Suprapubic skin (tissue), 4 donors: ENCODE measurements around the gene DNLZ. TPM values are rescaled to one million over a fixed set of nuclear protein-coding genes. Genes with fewer than 3 reads are reported as not detected.

Experiments
- DNase-seq, 2 donors: peaks; one replicate each; pipeline ENCODE4 v3.0.0-alpha.2; 2019; ENCODE audit warnings: low spot score in 2 of 2
- H3K27ac ChIP-seq: fragments of 200-600 bp; sonication (generic); one replicate; pipeline ENCODE4 v1.5.1; 2019
- H3K27me3 ChIP-seq: fragments of 200-600 bp; sonication (generic); one replicate; pipeline ENCODE4 v1.5.1; 2019
- H3K36me3 ChIP-seq: fragments of 200-600 bp; sonication (generic); one replicate; pipeline ENCODE4 v1.5.1; 2019
- H3K4me1 ChIP-seq: fragments of 200-600 bp; sonication (generic); one replicate; pipeline ENCODE4 v1.5.1; 2019
- H3K4me3 ChIP-seq: fragments of 200-600 bp; sonication (generic); one replicate; pipeline ENCODE4 v1.5.1; 2019; ENCODE audit warnings: mild to moderate bottlenecking
- H3K9me3 ChIP-seq: fragments of 200-600 bp; sonication (generic); one replicate; pipeline ENCODE4 v1.5.1; 2019
- EP300 ChIP-seq: sonication (generic); formaldehyde crosslinking; IDR thresholded peaks from one replicate; pipeline ENCODE4 v1.6.1; 2017; ENCODE audit warnings: antibody characterized with exemption
- POLR2A ChIP-seq, 2 donors: fragments of 450-650 bp; IDR thresholded peaks; one replicate each; pipeline ENCODE4 v1.6.1; 2017; ENCODE audit warnings: antibody characterized with exemption in 2 of 2, mild to moderate bottlenecking in 2 of 2, moderate library complexity in 2 of 2
- POLR2AphosphoS5 ChIP-seq, 3 donors: sonication (generic); formaldehyde crosslinking; IDR thresholded peaks; one replicate each; pipeline ENCODE4 v1.6.1; 2017; ENCODE audit warnings: antibody characterized with exemption in 3 of 3
- WGBS: methylation state at CpG from one replicate; pipeline ENCODE4 v1.1.5; 2018; 5-methylcytosine and 5-hydroxymethylcytosine counted together
- total RNA-seq, 4 donors: library from RNA; depleted of rRNA; stranded (reverse); fragments of >200 nt; gene quantifications; one replicate each; pipeline ENCODE4 v1.1.0, GENCODE V29; 2016
- TF ChIP-seq, protein P1 (sequence below), 2 donors: fragments of 200-600 bp in 1 of 2; fragments of 450-650 bp in 1 of 2; sonication (generic) in 1 of 2; IDR thresholded peaks; one replicate each; pipeline ENCODE4 v1.5.1; 2016 to 2019; ENCODE audit warnings: antibody characterized with exemption in 2 of 2, mild to moderate bottlenecking in 1 of 2, moderate library complexity in 1 of 2

DNLZ gene
- total RNA-seq, 4 donors from 2014 or later = 11.3 to 46.4 (median 37.9) TPM

DNA sequence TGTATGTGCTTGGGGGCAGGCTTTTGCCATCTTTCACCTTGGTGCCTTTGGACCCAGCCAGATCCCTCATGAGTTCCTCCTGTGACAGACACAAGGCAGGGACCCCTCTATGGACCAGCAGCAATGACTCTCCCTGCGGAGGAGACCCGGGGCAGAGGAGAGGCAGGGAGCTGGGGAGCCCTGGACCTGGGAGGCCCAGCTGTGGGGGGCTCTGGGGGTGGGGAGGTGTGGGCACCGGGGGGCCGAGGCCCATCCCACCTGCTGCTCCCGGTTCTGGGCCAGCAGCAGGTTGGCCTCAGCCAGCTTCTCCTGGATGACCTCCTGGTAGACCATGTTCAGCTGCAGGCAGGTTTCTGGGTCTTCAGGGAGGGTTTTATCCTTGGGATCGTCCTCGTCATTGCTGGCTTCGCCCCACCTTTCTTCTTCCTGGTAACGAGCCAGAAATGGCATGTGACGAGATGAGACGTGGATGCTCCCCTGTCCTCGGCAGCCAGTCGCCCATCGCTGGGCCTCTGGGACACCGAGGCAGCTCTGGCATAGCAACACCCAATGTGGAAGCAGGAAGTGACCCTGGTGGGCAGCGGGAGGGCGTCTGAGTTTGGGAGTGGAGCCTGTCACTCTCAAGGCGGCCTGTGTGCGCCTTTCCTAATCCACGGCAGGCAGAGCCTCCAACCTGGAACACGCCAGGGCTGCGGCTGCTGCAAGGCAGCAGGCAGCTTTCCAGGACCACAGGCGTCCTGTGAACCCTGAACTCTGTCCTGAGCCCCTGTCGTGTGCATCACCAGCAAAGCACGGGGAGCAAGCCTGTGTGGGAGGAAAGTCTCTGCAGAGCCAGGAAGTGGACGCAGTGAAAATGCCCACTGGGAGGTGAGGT lies 32.0 kb upstream of the DNLZ start:
- Histone ChIP-seq H3K27ac (no peak overlapping the region), H3K9me3 (no peaks in the 10 kb centered on the region), H3K4me1 (peaks cover 18% of the 10 kb centered on the region), H3K4me3 (no peak overlapping the region), H3K36me3 (peaks cover 71% of the 10 kb centered on the region), H3K27me3 (no peaks in the 10 kb centered on the region)
- DNase-seq = peak in 1 of 2 donors; percentile 49
- WGBS = 82% methylated on average over 12 of the region's 26 CpGs
- TF ChIP-seq POLR2A (IDR thresholded peaks at IDR 0.05) = no peak

DNA sequence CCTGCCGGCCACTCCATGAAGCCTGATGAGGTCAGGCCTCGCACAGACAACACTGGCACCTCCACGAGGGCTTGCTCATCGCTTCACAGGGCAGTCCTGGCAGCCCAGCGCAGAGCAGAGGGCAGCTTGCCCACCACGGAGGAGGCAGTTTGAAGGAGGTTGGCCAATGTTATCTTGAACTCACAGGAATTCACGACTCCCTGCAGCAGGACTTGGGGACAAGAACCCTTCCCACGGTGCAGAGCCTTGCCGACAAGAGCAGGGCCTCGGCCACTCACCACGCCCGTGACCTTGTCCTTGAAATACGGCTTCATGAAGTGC lies 31.4 kb upstream of the DNLZ start:
- Histone ChIP-seq H3K27me3 (no peaks in the 10 kb centered on the region), H3K27ac (no peak overlapping the region), H3K36me3 (peaks cover 75% of the 10 kb centered on the region), H3K9me3 (no peaks in the 10 kb centered on the region), H3K4me1 (peaks cover 13% of the 10 kb centered on the region), H3K4me3 (no peak overlapping the region)
- 90% methylated on average over 4 of the region's 13 CpGs for WGBS
- TF ChIP-seq EP300 = no peak
- TF ChIP-seq POLR2A (IDR thresholded peaks at IDR 0.05) = no peak
- TF ChIP-seq POLR2AphosphoS5 (IDR thresholded peaks at IDR 0.05) = no peak
- TF ChIP-seq, protein P1, sequence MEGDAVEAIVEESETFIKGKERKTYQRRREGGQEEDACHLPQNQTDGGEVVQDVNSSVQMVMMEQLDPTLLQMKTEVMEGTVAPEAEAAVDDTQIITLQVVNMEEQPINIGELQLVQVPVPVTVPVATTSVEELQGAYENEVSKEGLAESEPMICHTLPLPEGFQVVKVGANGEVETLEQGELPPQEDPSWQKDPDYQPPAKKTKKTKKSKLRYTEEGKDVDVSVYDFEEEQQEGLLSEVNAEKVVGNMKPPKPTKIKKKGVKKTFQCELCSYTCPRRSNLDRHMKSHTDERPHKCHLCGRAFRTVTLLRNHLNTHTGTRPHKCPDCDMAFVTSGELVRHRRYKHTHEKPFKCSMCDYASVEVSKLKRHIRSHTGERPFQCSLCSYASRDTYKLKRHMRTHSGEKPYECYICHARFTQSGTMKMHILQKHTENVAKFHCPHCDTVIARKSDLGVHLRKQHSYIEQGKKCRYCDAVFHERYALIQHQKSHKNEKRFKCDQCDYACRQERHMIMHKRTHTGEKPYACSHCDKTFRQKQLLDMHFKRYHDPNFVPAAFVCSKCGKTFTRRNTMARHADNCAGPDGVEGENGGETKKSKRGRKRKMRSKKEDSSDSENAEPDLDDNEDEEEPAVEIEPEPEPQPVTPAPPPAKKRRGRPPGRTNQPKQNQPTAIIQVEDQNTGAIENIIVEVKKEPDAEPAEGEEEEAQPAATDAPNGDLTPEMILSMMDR (IDR thresholded peaks at IDR 0.05) = no peak
- DNase-seq = peak in 1 of 2 donors; percentile 55

DNA sequence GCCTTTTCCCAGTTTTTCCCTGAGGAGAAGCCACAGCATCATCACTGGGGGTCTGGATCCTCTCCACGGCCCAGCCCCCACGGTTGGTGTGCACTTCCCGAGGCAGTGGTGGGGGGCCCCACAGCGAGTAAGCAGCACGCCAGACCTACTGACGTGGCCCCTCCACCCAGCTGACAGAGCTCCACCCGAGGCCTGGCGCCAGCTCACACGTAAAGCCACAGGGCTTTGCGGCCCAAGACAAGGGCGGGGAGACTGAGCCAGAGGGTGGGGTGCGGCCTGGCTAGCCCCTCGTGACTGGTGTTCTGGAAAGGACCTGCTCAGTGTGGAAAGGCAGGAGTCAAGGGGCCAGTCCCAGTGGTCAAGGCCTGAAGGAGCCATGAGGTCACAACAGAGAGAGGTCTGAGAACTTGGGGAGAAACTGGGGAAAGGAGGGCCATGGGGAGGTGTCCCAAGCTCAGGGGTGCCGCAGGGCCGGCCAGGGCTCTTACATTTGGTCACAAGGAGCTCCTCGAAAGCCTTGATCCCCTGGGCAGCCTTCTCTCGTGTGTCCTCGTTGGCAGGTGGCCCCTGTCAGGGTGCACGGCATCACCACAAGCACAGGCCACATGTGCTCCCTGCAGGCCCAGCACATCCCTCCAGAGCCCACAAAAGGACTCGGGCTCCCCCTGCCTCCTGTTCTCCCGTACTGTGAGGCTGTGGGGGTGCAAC lies 30.9 kb upstream of the DNLZ start:
- H3K27ac ChIP-seq = no peak overlapping the region
- no peaks in the 10 kb centered on the region for H3K27me3 ChIP-seq
- peaks cover 80% of the 10 kb centered on the region for H3K36me3 ChIP-seq
- H3K4me3 ChIP-seq = no peak overlapping the region
- WGBS = 81% methylated on average over 6 of the region's 21 CpGs
- peaks cover 11% of the 10 kb centered on the region for H3K4me1 ChIP-seq
- TF ChIP-seq EP300 (no peak), POLR2AphosphoS5 (IDR thresholded peaks at IDR 0.05) (no peak), POLR2A (IDR thresholded peaks at IDR 0.05) (no peak)
- TF ChIP-seq, protein P1 (IDR thresholded peaks at IDR 0.05) = no peak
- no peaks in the 10 kb centered on the region for H3K9me3 ChIP-seq
- DNase-seq = no peak

DNA sequence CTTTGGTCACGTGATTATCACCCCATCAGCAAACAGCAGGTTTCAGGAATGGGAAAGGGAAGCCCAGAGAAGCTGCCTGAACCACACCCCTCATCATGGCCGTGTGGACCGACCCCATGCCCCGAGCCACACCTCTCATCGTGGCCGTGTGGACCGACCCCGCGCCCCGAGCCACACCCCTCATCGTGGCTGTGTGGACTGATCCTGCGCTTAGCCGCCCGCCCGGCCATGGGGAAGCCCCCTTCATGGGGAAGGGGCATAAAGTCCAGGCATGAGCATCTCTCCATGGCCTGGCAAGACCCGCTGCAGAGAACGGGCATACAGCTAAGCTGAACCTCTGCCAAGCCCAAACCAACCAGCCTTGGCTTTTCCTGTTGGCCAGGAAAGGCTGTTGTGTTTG lies 30.0 kb upstream of the DNLZ start:
- Histone ChIP-seq H3K4me3 (no peak overlapping the region), H3K9me3 (no peaks in the 10 kb centered on the region), H3K36me3 (peaks cover 89% of the 10 kb centered on the region), H3K4me1 (peaks cover 2% of the 10 kb centered on the region), H3K27me3 (no peaks in the 10 kb centered on the region), H3K27ac (no peak overlapping the region)
- WGBS = 80% methylated on average over 2 of the region's 17 CpGs
- no peak for DNase-seq
- no peak for TF ChIP-seq EP300
- TF ChIP-seq POLR2AphosphoS5 (IDR thresholded peaks at IDR 0.05) = no peak
- TF ChIP-seq POLR2A (IDR thresholded peaks at IDR 0.05) = no peak
- TF ChIP-seq, protein P1 (IDR thresholded peaks at IDR 0.05) = no peak

DNA sequence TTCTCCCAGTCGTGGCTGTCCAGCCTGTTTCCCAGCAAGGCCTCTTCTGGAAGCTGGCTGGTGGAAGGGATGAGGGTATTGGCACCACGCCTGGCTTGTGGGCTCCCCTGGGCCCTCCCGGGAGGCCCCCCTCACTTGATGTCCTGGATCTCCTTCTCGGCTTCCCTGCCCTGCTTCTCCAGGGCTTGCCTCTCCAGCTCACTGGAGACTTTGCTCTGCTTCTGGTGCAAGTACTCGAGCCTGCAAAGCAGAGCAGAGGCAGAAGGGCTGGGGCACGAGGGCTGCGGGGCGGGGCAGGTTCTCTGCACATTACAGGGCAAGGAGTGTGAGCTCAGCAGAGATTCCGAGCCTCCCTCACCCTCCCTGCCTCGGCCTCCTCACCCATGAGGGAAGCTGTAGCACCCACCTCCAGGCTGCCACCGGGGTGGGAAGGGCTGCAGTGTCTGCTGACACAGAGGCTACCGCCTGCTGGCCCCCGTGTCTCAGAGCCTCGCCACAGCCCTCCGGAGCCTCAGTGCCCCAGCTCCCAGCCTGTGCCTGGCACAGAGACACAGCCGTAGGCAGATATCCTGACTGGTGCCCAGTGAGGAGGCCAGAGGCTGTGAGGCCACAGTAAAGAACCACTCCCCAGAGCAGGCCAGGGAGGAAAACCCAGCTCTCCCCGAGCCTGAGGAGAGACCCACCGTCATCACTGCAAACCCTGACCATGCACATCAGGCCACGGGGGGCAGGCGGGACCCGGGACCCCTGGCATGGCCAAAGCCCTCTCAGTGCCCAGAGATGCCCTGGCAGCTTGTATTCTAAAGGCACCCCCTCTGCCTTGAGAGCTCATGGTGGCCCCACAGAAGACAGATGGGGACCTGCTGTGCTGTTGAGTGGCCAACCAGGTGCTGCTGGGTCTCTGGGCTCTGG lies 29.2 kb upstream of the DNLZ start:
- Histone ChIP-seq H3K36me3 (peaks cover 96% of the 10 kb centered on the region), H3K9me3 (no peaks in the 10 kb centered on the region), H3K27me3 (no peaks in the 10 kb centered on the region), H3K4me1 (no peaks in the 10 kb centered on the region), H3K4me3 (no peak overlapping the region), H3K27ac (no peak overlapping the region)
- TF ChIP-seq, protein P1 (IDR thresholded peaks at IDR 0.05) = no peak
- TF ChIP-seq POLR2A (IDR thresholded peaks at IDR 0.05) = no peak
- TF ChIP-seq EP300 = no peak
- no peak for TF ChIP-seq POLR2AphosphoS5 (IDR thresholded peaks at IDR 0.05)
- DNase-seq = peak in 1 of 2 donors; percentile 57
- WGBS = 81% methylated on average over 8 of the region's 21 CpGs
